ENCODE measurements around the gene LARP7.
A peak's percentile ranks its signal among the peaks of the same experiment; 100 is the strongest.
"Not testable (repeated sequence)": the region's sequence is repeated elsewhere in the genome, so short reads cannot be mapped to it uniquely, and the experiment has no call there.

The LARP7 gene

GRCh38 chr4:112636688-112637551 is at the start of gene LARP7, which contains the start of gene ZGRF1:
Gene LARP7, plus strand, starts transcription at chr4:112637143. Its CDS starts 7,527 bp downstream, at chr4:112644670.
Gene ZGRF1, minus strand, starts transcription at chr4:112636909. Its CDS starts 3,733 bp downstream, at chr4:112633176.
- DNase-seq = peak; percentile 95

- no peak for DNase-seq
Observed at GRCh38 chr4:112589206-112589605, 47.7 kb upstream of the LARP7 start.

DNA sequence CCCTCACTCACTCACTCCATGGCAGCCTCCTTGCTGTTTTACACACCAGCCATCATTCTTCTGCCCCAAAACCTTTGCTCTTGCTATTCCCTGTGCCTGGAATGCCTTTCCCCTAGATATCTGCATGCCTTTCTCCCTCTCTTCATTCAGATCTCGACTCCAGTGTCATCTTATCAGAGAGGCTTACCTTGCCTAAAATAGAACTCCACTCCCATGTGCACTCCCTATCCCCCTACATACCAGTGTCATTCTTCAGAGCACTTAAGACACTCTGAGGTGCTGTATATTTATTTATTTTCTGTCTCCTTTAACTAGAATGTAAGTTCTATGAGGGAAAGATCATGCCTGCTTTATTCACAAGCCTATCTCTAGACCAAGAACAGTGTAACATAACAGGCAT is 45.4 kb upstream of the LARP7 start:
- DNase-seq = no peak

GRCh38 chr4:112592717-112593116 is 44.2 kb upstream of the LARP7 start:
- DNase-seq = no peak

- no peak for DNase-seq
Observed at GRCh38 chr4:112593438-112594133, 43.4 kb upstream of the LARP7 start.

DNA sequence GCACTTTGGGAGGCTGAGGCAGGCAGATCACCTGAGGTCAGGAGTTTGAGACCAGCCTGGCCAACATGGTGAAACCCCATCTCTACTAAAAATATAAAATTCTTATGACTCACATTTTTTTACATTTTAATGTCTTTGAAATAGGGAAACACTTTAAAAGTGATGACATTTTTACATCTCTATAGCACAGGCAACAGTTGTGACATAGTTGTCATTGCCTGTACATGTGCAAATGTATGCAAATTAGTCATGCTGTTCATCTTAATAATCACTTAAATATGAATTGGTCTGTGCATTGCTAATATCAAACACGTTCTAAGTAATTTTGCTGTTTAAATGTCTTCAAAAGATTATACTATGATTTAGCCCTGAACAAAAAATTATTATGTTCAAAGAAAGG is 42.0 kb upstream of the LARP7 start:
- DNase-seq = no peak

- peak; percentile 18 for DNase-seq
Observed at GRCh38 chr4:112604589-112604988, 32.4 kb upstream of the LARP7 start.

GRCh38 chr4:112612814-112613213 is 24.1 kb upstream of the LARP7 start:
- DNase-seq = not testable (repeated sequence)

DNA sequence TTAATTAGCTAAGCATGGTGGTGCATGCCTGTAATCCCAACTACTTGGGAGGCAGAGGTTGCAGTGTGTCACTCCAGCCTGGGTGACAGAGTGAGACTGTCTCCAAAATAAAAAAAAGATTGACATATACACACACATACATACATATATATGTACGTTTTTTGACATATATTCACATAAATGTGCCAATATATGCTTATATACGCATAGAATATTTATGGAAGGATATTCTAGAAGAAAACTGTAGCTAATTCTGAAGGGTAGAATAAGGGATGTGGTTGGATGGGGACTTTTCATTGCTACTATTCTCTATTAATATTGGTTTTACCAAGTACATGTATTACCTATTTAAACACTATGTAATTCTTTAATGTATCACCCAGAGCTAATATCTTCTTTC is 20.0 kb upstream of the LARP7 start:
- no peak for DNase-seq

GRCh38 chr4:112626228-112626627 is 10.7 kb upstream of the LARP7 start:
- no peak for DNase-seq

- peak; percentile 2 for DNase-seq
Observed at GRCh38 chr4:112633477-112634235, 3.3 kb upstream of the LARP7 start.

DNA sequence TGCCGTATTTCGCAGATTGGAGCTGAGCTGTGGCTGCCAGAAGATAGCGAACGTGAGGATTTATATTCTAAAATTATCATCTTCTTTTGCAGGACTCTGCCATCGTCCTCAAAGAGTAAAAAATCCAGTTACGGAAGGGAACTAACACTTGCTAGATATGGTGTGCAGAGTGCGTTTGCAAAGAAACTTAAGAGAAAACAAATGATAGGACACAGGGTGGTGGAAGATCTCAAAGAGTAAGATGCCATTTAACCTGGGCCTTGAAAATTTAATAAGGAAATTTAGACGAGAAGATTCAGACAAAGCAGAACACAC is 566 bp downstream of the LARP7 start:
- DNase-seq = peak; percentile 58

- DNase-seq = no peak
Observed at GRCh38 chr4:112642526-112642925, 5.6 kb downstream of the LARP7 start.

GRCh38 chr4:112644595-112645535 is 7.9 kb downstream of the LARP7 start:
- DNase-seq = not testable (repeated sequence)

DNA sequence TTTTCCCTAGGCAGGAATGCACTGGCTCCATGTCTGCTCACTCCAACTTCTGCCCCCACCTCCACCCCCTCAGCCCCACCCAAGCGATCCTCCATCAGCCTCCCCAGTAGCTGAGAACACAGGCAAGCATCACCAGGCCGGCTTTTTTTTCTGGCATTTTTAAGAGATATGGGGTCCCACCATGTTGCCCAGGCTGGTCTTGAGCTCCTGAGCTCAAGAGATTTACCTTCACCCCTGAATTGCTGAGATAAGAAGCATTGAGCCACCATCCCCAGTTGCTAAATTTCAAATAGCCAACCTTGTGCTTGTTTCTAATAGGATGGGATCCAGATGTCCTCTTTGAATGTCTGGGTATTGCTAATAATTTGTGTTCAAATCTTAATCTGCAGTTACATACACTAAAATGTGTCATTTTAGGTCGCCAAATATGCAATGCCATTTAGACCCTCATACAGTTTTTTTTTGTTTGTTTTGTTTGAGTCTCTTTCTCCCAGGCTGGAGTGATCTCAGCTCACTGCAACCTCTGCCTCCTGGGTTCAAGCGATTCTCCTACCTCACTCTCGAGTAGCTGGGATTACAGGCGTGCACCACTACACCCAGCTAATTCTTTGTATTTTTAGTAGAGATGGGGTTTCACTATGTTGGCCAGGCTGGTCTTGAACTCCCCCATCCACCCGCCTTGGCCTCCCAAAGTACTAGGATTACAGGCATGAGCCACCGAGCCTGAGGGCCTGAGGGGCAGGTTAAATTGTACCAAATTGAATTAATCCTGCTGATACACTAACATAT is 8.8 kb downstream of the LARP7 start:
- DNase-seq = no peak

GRCh38 chr4:112646632-112647537 is 9.9 kb downstream of the LARP7 start:
- no peak for DNase-seq

- DNase-seq = no peak
Observed at GRCh38 chr4:112647785-112648184, 10.8 kb downstream of the LARP7 start.

GRCh38 chr4:112648263-112649054 is 11.5 kb downstream of the LARP7 start:
- no peak for DNase-seq

DNA sequence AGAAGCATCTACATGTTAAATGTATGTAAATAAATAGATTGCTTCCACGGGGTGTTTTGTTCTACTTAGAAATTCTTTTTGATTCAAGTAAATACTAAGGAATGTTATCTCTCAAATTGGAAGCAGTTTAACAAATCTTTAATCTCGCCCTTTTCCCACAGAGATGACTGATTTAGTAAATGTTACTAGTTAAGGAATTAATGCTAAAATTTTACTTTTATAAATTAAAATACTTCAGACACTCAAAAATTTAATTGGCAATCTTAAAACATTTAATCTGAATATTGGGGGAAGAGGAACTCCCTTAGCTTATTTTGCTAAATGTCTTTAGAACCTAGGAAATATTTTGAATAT is 12.1 kb downstream of the LARP7 start:
- no peak for DNase-seq

DNA sequence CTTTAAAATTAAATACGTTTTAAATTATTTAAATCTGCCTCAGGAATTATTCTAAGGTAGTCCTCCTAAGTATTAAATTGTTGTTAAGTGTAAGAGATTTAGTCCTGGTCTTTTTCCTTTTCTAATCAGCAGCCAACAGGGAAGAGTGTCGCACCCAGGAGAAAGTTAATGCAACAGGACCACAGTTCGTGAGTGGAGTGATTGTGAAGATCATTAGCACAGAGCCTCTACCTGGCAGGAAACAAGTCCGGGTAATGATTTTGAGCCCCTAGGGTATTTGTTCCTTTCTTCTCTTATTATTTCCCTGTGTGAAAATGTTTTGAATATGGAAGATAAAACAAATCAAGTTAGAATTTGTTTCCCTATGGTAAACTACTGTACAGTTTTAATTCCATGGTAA is 13.4 kb downstream of the LARP7 start:
- DNase-seq = no peak
